HEK293 (cell line): ENCODE data around the gene CEP104.

Source experiments
- CTCF ChIA-PET: fragments of 350-600 bp; formaldehyde crosslinking; extraction: SDS; loops from one replicate; lab custom pipeline; 2021; ENCODE audit warnings: antibody characterized with exemption; lab: Yijun Ruan, JAX
- POLR2A ChIA-PET: fragments of 300-600 bp; formaldehyde crosslinking; extraction: SDS; loops from one replicate; lab custom pipeline; 2020; ENCODE audit warnings: antibody characterized with exemption, inconsistent platforms; lab: Yijun Ruan, JAX
- H3K27ac ChIP-seq: fragments of 200-500 bp; sonication (Bioruptor generic); 2 replicates; pipeline ENCODE4 v1.5.1; 2014; ENCODE audit warnings: low read depth, low read length, control low read depth, inconsistent platforms; ENCODE audit errors: extremely low read depth
- H3K36me3 ChIP-seq, 2 experiments: fragments of 200-500 bp in 1 of 2; sonication (Bioruptor generic) in 1 of 2; 1 replicate in 1 of 2; 2 replicates in 1 of 2; pipeline ENCODE4 v1.5.1; 2014 to 2017; ENCODE audit warnings: inconsistent platforms in 2 of 2, low read length in 2 of 2; ENCODE audit not compliant: control insufficient read depth in 2 of 2, insufficient read depth in 1 of 2
- H3K4me1 ChIP-seq: fragments of 200-500 bp; sonication (Bioruptor generic); 2 replicates; pipeline ENCODE4 v1.5.1; 2014; ENCODE audit warnings: mild to moderate bottlenecking, low read length, inconsistent platforms; ENCODE audit not compliant: control insufficient read depth, insufficient read depth
- H3K4me3 ChIP-seq: 2 replicates; pipeline ENCODE4 v1.5.1; 2011; ENCODE audit warnings: low read depth, mild to moderate bottlenecking, control low read depth, low read length, moderate library complexity
- H3K9me3 ChIP-seq: fragments of 200-500 bp; sonication (Bioruptor generic); 2 replicates; pipeline ENCODE4 v1.5.1; 2014; ENCODE audit warnings: low read depth, low read length, inconsistent platforms; ENCODE audit not compliant: control insufficient read depth, insufficient read depth
- BCL11B ChIP-seq: fragments of 450-650 bp; formaldehyde crosslinking; IDR thresholded peaks from 2 replicates; pipeline ENCODE4 v1.5.1; 2016; ENCODE audit warnings: low read depth, missing biosample characterization, missing genetic modification characterization
- KLF1 ChIP-seq: fragments of 450-650 bp; formaldehyde crosslinking; IDR thresholded peaks from 2 replicates; pipeline ENCODE4 v1.5.1; 2016; ENCODE audit warnings: missing biosample characterization, missing genetic modification characterization
- KLF16 ChIP-seq: fragments of 450-650 bp; formaldehyde crosslinking; IDR thresholded peaks from 2 replicates; pipeline ENCODE4 v1.5.1; 2017; ENCODE audit warnings: missing biosample characterization, missing genetic modification characterization
- MEIS1 ChIP-seq: sonication (generic); formaldehyde crosslinking; IDR thresholded peaks from 2 replicates; pipeline ENCODE4 v1.8.1; 2022; ENCODE audit warnings: missing genetic modification reagents, mild to moderate bottlenecking, borderline replicate concordance
- OVOL3 ChIP-seq: fragments of 450-650 bp; formaldehyde crosslinking; IDR thresholded peaks from 2 replicates; pipeline ENCODE4 v1.5.1; 2016; ENCODE audit warnings: missing biosample characterization, missing genetic modification characterization
- REPIN1 ChIP-seq: fragments of 450-650 bp; formaldehyde crosslinking; IDR thresholded peaks from 2 replicates; pipeline ENCODE4 v1.5.1; 2017; ENCODE audit warnings: missing biosample characterization, missing genetic modification characterization, low read depth
- SP2 ChIP-seq: fragments of 450-650 bp; formaldehyde crosslinking; IDR thresholded peaks from 2 replicates; pipeline ENCODE4 v1.5.1; 2016; ENCODE audit warnings: missing biosample characterization, missing genetic modification characterization
- WT1 ChIP-seq: fragments of 450-650 bp; formaldehyde crosslinking; IDR thresholded peaks from 2 replicates; pipeline ENCODE4 v1.5.1; 2016; ENCODE audit warnings: missing biosample characterization, missing genetic modification characterization
- ZBTB1 ChIP-seq: fragments of 450-650 bp; formaldehyde crosslinking; IDR thresholded peaks from 2 replicates; pipeline ENCODE4 v1.5.1; 2016; ENCODE audit warnings: missing biosample characterization, missing genetic modification characterization
- ZBTB20 ChIP-seq: fragments of 450-650 bp; formaldehyde crosslinking; IDR thresholded peaks from 2 replicates; pipeline ENCODE4 v1.5.1; 2016; ENCODE audit warnings: missing biosample characterization, missing genetic modification characterization
- ZNF140 ChIP-seq: fragments of 450-650 bp; formaldehyde crosslinking; IDR thresholded peaks from 2 replicates; pipeline ENCODE4 v1.5.1; 2016; ENCODE audit warnings: missing biosample characterization, missing genetic modification characterization
- ZNF18 ChIP-seq: fragments of 450-650 bp; formaldehyde crosslinking; IDR thresholded peaks from 2 replicates; pipeline ENCODE4 v1.5.1; 2016; ENCODE audit warnings: missing biosample characterization, missing genetic modification characterization
- ZNF24 ChIP-seq: fragments of 450-650 bp; formaldehyde crosslinking; IDR thresholded peaks from 2 replicates; pipeline ENCODE4 v1.5.1; 2016; ENCODE audit warnings: missing biosample characterization, missing genetic modification characterization
- ZNF26 ChIP-seq: fragments of 450-650 bp; formaldehyde crosslinking; IDR thresholded peaks from 2 replicates; pipeline ENCODE4 v1.5.1; 2016; ENCODE audit warnings: missing biosample characterization, missing genetic modification characterization
- ZNF335 ChIP-seq: fragments of 450-650 bp; formaldehyde crosslinking; conservative IDR thresholded peaks from 2 replicates; pipeline ENCODE4 v1.5.1; 2016; ENCODE audit warnings: missing biosample characterization, missing genetic modification characterization
- ZNF362 ChIP-seq: fragments of 450-650 bp; formaldehyde crosslinking; IDR thresholded peaks from 2 replicates; pipeline ENCODE4 v1.5.1; 2016; ENCODE audit warnings: missing biosample characterization, missing genetic modification characterization
- ZNF501 ChIP-seq: fragments of 450-650 bp; formaldehyde crosslinking; IDR thresholded peaks from 2 replicates; pipeline ENCODE4 v1.5.1; 2016; ENCODE audit warnings: missing biosample characterization, missing genetic modification characterization
- ZNF529 ChIP-seq: fragments of 450-650 bp; formaldehyde crosslinking; IDR thresholded peaks from 2 replicates; pipeline ENCODE4 v1.5.1; 2017; ENCODE audit warnings: missing genetic modification characterization, missing biosample characterization; ENCODE audit not compliant: insufficient replicate concordance
- ZNF555 ChIP-seq: fragments of 450-650 bp; formaldehyde crosslinking; conservative IDR thresholded peaks from 2 replicates; pipeline ENCODE4 v1.5.1; 2017; ENCODE audit warnings: missing biosample characterization, mild to moderate bottlenecking, missing genetic modification characterization, inconsistent platforms
- ZNF561 ChIP-seq: fragments of 450-650 bp; IDR thresholded peaks from 2 replicates; pipeline ENCODE4 v1.5.1; 2018; ENCODE audit warnings: missing biosample characterization, missing genetic modification characterization, borderline replicate concordance
- ZNF610 ChIP-seq: fragments of 450-650 bp; formaldehyde crosslinking; IDR thresholded peaks from 2 replicates; pipeline ENCODE4 v1.5.1; 2016; ENCODE audit warnings: missing biosample characterization, missing genetic modification characterization, borderline replicate concordance
- ZNF677 ChIP-seq: fragments of 450-650 bp; IDR thresholded peaks from 2 replicates; pipeline ENCODE4 v1.5.0; 2018; ENCODE audit warnings: missing biosample characterization, mild to moderate bottlenecking, missing genetic modification characterization, moderate library complexity
- ZNF792 ChIP-seq: fragments of 450-650 bp; formaldehyde crosslinking; IDR thresholded peaks from 2 replicates; pipeline ENCODE4 v1.5.1; 2016; ENCODE audit warnings: missing biosample characterization, missing genetic modification characterization
- ZNF843 ChIP-seq: fragments of 450-650 bp; formaldehyde crosslinking; IDR thresholded peaks from 2 replicates; pipeline ENCODE4 v1.5.1; 2016; ENCODE audit warnings: missing biosample characterization, missing genetic modification characterization
- ZSCAN16 ChIP-seq: fragments of 450-650 bp; formaldehyde crosslinking; IDR thresholded peaks from 2 replicates; pipeline ENCODE4 v1.5.1; 2016; ENCODE audit warnings: missing biosample characterization, missing genetic modification characterization
- ZSCAN18 ChIP-seq: fragments of 450-650 bp; formaldehyde crosslinking; IDR thresholded peaks from 2 replicates; pipeline ENCODE4 v1.5.1; 2016; ENCODE audit warnings: missing biosample characterization, missing genetic modification characterization
- TF ChIP-seq, protein P1 (sequence below): fragments of 450-650 bp; formaldehyde crosslinking; IDR thresholded peaks from 2 replicates; pipeline ENCODE4 v1.5.1; 2016; ENCODE audit warnings: missing biosample characterization, missing genetic modification characterization
- TF ChIP-seq, protein P2 (sequence below): sonication (generic); formaldehyde crosslinking; IDR thresholded peaks from 2 replicates; pipeline ENCODE4 v1.8.1; 2022; ENCODE audit warnings: mild to moderate bottlenecking, moderate library complexity, missing genetic modification reagents

Gene CEP104

DNA sequence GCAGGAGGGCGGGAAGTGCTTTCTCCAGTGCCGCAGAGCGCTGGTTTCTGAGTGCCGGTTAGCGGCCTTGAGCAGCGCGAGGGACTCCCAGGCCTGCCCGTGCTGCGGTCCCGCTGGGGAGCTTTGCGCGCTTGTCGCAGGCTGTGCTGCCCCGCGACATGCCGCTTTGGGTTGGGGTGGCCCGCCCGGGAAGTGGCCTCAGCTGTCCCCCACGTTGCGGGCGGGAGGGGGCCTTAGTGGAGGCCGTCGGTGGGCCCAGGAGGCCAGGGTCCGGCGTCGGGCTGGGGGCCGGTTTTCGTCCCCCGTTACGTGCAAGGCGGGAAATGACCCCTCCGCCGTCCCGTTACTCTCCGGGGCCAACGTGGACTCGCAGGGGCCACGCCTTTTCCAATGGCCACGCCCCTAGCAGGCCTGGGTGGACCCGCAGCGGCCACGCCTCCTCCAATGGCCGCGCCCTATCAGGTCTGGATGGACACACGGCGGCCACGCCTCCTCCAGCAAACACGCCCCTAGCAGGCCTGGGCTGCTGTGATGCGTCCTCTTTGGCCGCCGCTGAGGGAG, 44.0 kb upstream of the CEP104 start (continued):
- TF ChIP-seq ZBTB1 (tag by site-specific recombination) = 0 out of 2 replicates have a peak, but pooled peaks have one; percentile 83
- 0 out of 2 replicates have a peak, but pooled peaks have one; percentile 28 for TF ChIP-seq ZNF677 (tag by site-specific recombination)
- peak; percentile 40; the same call in 1 of the 2 replicates for TF ChIP-seq ZNF561 (tag by site-specific recombination)
- TF ChIP-seq, protein P1, sequence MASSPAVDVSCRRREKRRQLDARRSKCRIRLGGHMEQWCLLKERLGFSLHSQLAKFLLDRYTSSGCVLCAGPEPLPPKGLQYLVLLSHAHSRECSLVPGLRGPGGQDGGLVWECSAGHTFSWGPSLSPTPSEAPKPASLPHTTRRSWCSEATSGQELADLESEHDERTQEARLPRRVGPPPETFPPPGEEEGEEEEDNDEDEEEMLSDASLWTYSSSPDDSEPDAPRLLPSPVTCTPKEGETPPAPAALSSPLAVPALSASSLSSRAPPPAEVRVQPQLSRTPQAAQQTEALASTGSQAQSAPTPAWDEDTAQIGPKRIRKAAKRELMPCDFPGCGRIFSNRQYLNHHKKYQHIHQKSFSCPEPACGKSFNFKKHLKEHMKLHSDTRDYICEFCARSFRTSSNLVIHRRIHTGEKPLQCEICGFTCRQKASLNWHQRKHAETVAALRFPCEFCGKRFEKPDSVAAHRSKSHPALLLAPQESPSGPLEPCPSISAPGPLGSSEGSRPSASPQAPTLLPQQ (tag by site-specific recombination) = peak; percentile 69
- no peak; the same call in 1 of the 2 replicates for TF ChIP-seq ZNF24 (tag by site-specific recombination)
- peak; percentile 67; the same call in 1 of the 2 replicates for TF ChIP-seq ZNF610
- peak; percentile 25; the same call in 1 of the 2 replicates for TF ChIP-seq BCL11B
- TF ChIP-seq ZNF362 = no peak
- peak; percentile 13; the same call in 1 of the 2 replicates for TF ChIP-seq ZNF843 (tag by site-specific recombination)
- peak; percentile 83 for TF ChIP-seq SP2 (tag by site-specific recombination)
- 0 out of 2 replicates have a peak, but pooled peaks have one; percentile 18 for TF ChIP-seq ZSCAN16 (tag by site-specific recombination)
- peak; percentile 89 for TF ChIP-seq OVOL3 (tag by site-specific recombination)
- TF ChIP-seq ZNF529 (tag by site-specific recombination) = no peak
- peak; percentile 92 for TF ChIP-seq KLF16 (tag by site-specific recombination)
- TF ChIP-seq ZBTB20 = peak; percentile 99
- TF ChIP-seq ZSCAN18 (tag by site-specific recombination) = peak; percentile 36; the same call in 1 of the 2 replicates
- TF ChIP-seq ZNF792 (tag by site-specific recombination) = peak; percentile 58; the same call in 1 of the 2 replicates
- TF ChIP-seq ZNF335 (tag by site-specific recombination) = peak; percentile 99
- 0 out of 2 replicates have a peak, but pooled peaks have one; percentile 73 for TF ChIP-seq REPIN1 (tag by site-specific recombination)

GRCh38 chr1:3900150-3900968, 43.3 kb upstream of the CEP104 start, which contains the start of gene C1orf174:
TSS of gene C1orf174 (minus strand) at chr1:3900272. CDS start at chr1:3900186, 86 bp downstream.
- H3K9me3 ChIP-seq = no peaks in the 10 kb centered on the region
- peak within 1 kb of the TSS; percentile 90 for H3K4me3 ChIP-seq
- POLR2A ChIA-PET = interaction anchor here (0.6 to 2.2 kb wide), 3 partner anchors 43 to 104 kb away, joined by 3 to 12 read pairs (median 4); partner anchors contain the start of genes CEP104, DFFB and LRRC47
- no peaks in the 10 kb centered on the region for H3K4me1 ChIP-seq
- H3K27ac ChIP-seq = peak within 1 kb of the TSS; percentile 81
- H3K36me3 ChIP-seq = peaks cover 0 to 19% of the 10 kb centered on the region in 2 experiments; a peak in 1 of 3 replicates
- CTCF ChIA-PET = no interaction called here
- no peak for TF ChIP-seq ZNF555 (tag by site-specific recombination)
- TF ChIP-seq, protein P2, sequence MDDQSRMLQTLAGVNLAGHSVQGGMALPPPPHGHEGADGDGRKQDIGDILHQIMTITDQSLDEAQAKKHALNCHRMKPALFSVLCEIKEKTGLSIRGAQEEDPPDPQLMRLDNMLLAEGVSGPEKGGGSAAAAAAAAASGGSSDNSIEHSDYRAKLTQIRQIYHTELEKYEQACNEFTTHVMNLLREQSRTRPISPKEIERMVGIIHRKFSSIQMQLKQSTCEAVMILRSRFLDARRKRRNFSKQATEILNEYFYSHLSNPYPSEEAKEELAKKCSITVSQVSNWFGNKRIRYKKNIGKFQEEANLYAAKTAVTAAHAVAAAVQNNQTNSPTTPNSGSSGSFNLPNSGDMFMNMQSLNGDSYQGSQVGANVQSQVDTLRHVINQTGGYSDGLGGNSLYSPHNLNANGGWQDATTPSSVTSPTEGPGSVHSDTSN = 0 out of 2 replicates have a peak, but pooled peaks have one; percentile 52
- TF ChIP-seq KLF1 = no peak
- TF ChIP-seq ZNF18 (tag by site-specific recombination) = no peak
- peak; percentile 49; the same call in 1 of the 2 replicates for TF ChIP-seq ZNF501 (tag by site-specific recombination)
- no peak for TF ChIP-seq ZNF26
- TF ChIP-seq WT1 = no peak; the same call in 1 of the 2 replicates
- TF ChIP-seq MEIS1 (CRISPR knock-in tag) = no peak
- TF ChIP-seq ZNF140 = no peak
- no peak for TF ChIP-seq ZNF677 (tag by site-specific recombination)
